ENCODE data around the gene ZNF519.

DNA sequence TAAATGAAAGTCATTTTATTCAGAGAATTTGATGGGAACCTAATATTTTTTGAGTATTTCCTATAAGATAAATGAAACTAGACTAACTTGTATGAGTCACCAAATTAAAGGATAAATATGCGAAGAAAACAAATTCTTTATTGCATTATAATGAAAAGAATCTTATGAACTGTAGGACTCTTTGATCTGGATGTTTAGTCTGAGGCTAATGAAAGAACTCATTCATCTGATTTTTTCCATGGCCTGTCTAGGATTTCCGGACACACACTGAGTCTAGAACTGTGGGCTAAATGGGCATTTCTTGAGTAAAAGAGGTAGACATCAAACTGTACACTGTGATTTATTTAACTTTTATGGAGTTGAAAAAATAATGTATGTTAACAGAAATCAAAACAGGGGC, 43.0 kb downstream of the ZNF519 start:
- TF ChIP-seq CTCF (IDR thresholded peaks at IDR 0.05; ENCODE audit: insufficient read depth, low read length) (no peak), GABPA (IDR thresholded peaks at IDR 0.05; ENCODE audit: low read depth) (no peak), POLR2AphosphoS5 (IDR thresholded peaks at IDR 0.05; ENCODE audit: low read depth) (no peak)

Measured in HL-60 (cell line).